ENCODE measurements around the gene TLE4.

The TLE4 gene

DNA sequence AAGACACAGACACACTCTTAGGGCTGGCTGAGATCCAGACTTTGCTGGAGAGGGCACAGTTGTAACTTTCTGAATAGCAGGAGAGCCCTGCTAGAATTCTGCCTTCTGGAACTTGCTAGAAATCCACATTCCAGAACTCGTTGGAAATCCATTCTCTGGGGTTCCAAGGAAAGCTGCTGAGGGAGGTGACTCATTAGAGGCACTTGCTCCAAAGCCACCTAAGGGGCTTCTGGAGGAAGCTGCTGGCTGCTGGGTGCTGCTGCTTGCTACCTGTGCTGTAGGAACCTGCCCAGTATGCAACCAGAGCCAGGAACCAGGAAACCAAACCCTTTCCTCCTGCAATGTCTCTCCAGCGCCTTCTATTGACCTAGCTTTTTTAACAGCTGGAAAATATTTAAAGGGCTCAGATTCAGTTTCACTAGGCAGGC lies 4.1 kb upstream of the TLE4 start:
- Histone ChIP-seq H3K4me3 (replicated peaks; ENCODE audit: insufficient read depth, low read length) (no peak overlapping the region), H3K27ac (replicated peaks) (no peak overlapping the region), H3K27me3 (ENCODE audit: insufficient read depth, poor library complexity, severe bottlenecking) (no peaks in the 10 kb centered on the region)
- TF ChIP-seq SPI1 (IDR thresholded peaks at IDR 0.05; ENCODE audit: borderline replicate concordance, low read depth), result no peak
- TF ChIP-seq POLR2AphosphoS5 (IDR thresholded peaks at IDR 0.05; ENCODE audit: low read depth), result no peak
- TF ChIP-seq REST (IDR thresholded peaks at IDR 0.05; ENCODE audit: insufficient replicate concordance, low read depth), result no peak
- TF ChIP-seq, protein P1, sequence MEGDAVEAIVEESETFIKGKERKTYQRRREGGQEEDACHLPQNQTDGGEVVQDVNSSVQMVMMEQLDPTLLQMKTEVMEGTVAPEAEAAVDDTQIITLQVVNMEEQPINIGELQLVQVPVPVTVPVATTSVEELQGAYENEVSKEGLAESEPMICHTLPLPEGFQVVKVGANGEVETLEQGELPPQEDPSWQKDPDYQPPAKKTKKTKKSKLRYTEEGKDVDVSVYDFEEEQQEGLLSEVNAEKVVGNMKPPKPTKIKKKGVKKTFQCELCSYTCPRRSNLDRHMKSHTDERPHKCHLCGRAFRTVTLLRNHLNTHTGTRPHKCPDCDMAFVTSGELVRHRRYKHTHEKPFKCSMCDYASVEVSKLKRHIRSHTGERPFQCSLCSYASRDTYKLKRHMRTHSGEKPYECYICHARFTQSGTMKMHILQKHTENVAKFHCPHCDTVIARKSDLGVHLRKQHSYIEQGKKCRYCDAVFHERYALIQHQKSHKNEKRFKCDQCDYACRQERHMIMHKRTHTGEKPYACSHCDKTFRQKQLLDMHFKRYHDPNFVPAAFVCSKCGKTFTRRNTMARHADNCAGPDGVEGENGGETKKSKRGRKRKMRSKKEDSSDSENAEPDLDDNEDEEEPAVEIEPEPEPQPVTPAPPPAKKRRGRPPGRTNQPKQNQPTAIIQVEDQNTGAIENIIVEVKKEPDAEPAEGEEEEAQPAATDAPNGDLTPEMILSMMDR (IDR thresholded peaks at IDR 0.05; ENCODE audit: insufficient read depth, low read length), result no peak
- no peak for DNase-seq (ENCODE audit: low read depth in 1 of 2, low spot score in 1 of 2)

- DNase-seq (ENCODE audit: low read depth in 1 of 2, low spot score in 1 of 2), result peak; percentile 42 to 56
- H3K4me3 ChIP-seq (replicated peaks; ENCODE audit: insufficient read depth, low read length), result no peak overlapping the region
- TF ChIP-seq REST (IDR thresholded peaks at IDR 0.05; ENCODE audit: insufficient replicate concordance, low read depth) (no peak), GABPA (IDR thresholded peaks at IDR 0.05; ENCODE audit: low read depth) (no peak), SPI1 (IDR thresholded peaks at IDR 0.05; ENCODE audit: borderline replicate concordance, low read depth) (no peak), POLR2AphosphoS5 (IDR thresholded peaks at IDR 0.05; ENCODE audit: low read depth) (no peak)
- TF ChIP-seq, protein P1 (IDR thresholded peaks at IDR 0.05; ENCODE audit: insufficient read depth, low read length), result no peak
- peak overlapping the region; percentile 38 for H3K27ac ChIP-seq (replicated peaks)
- H3K27me3 ChIP-seq (ENCODE audit: insufficient read depth, poor library complexity, severe bottlenecking), result no peaks in the 10 kb centered on the region
Observed at GRCh38 chr9:79568337-79569101, 3.2 kb upstream of the TLE4 start.

- H3K4me3 ChIP-seq (replicated peaks; ENCODE audit: insufficient read depth, low read length), result peak overlapping the region; percentile 76
- H3K27ac ChIP-seq (replicated peaks), result peak overlapping the region; percentile 77
- TF ChIP-seq, protein P1 (IDR thresholded peaks at IDR 0.05; ENCODE audit: insufficient read depth, low read length), result no peak
- TF ChIP-seq POLR2AphosphoS5 (IDR thresholded peaks at IDR 0.05; ENCODE audit: low read depth) (no peak), SPI1 (IDR thresholded peaks at IDR 0.05; ENCODE audit: borderline replicate concordance, low read depth) (no peak), GABPA (IDR thresholded peaks at IDR 0.05; ENCODE audit: low read depth) (no peak), REST (IDR thresholded peaks at IDR 0.05; ENCODE audit: insufficient replicate concordance, low read depth) (no peak)
- H3K27me3 ChIP-seq (ENCODE audit: insufficient read depth, poor library complexity, severe bottlenecking), result no peaks in the 10 kb centered on the region
- DNase-seq (ENCODE audit: low read depth in 1 of 2, low spot score in 1 of 2), result no peak
Observed at GRCh38 chr9:79569814-79570447, 1.8 kb upstream of the TLE4 start.

All from HL-60 (cell line).